ENCODE data around the gene SH3BP4.

SH3BP4 gene

GRCh38 chr2:234949762-234950434, 1.9 kb upstream of the SH3BP4 start:
- no peak for DNase-seq

DNA sequence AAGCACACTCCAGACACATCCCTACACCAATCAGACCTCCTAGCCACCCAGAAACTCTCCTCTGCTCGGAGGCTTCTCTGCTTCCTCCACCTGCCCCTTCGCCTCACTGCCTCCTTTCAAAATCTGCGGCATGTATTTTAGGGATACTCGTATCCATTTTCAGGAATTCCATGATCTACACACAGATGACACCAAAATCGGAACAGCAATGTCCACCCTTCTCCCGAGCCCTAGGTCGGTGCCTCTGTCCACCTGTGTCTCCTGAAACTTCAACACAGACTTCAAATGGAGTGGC, 1.4 kb upstream of the SH3BP4 start:
- DNase-seq: no peak

DNA sequence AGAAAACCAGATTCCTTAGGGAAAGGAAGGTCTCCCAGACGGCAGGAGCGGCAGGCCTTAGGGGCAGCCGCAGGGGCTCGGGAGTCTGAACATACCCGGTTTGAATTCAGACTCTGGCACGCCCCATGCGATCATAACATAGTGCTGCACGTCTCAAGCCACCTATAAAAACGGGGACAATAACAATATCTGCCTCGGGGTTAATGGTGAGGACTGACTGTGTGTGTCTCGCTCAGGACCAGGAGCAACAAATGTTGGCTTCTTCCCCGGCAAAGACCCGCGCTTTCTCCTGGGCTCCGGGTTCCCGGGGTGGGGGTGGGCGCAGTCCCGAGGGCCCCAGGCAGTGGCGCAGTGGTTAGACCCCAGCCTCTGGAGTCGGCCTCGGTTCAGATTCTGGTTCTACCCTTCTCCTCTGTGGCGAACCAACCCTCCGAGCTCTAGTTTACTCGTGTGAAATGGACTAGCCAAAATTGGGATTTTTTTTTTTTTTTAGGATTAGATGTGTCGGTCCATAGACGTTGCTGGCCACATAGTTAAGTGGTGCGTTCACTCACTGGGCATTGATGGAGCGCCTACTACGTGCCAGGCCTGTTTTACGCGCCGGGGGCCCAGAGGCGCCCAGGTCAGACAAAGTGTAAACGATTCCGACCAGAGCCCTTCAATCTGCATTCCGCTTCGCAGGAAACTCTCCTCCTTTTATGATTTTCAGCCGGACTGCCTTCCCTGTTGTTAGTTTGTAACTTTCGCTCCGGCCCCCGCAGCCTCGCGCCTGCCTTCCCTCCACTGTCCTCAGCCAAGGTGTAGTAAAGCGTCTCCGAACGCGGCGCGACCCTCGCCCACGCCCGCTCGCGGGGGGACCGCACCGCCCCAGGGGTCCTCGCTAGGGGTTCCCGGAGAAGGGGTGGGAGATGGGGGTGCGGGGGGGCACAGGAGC, 820 bp upstream of the SH3BP4 start:
- no peak for DNase-seq

- DNase-seq: no peak
Observed at GRCh38 chr2:234952270-234953115, 676 bp downstream of the SH3BP4 start.

- no peak for DNase-seq
Observed at GRCh38 chr2:234953116-234954031, 1.6 kb downstream of the SH3BP4 start.

GRCh38 chr2:234954551-234954992, 2.8 kb downstream of the SH3BP4 start:
- DNase-seq: no peak

DNA sequence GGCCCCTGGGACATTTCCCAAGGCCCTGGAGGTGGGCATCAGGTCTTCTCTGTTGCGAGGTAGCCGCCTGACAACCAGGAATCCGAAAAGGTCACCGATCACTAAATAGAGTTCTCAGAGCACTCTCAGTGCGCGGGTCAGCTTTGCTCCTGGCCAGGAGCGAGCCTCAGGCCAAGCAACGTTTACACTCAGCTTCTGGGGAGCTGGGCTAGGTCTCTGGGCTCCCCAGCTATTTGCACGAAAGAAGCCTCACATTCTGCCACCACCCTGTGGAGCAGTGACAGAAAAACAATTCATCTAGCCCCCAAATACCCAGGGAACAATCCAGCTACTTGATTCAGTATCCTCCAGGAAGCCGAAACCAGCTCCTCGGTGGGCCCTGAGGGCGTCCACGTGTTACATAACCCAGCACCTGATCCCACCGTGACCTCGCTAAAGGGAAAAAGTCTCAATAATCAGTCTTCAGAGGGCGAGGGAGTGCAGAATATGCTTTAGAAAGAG, 3.3 kb downstream of the SH3BP4 start:
- no peak for DNase-seq

- no peak for DNase-seq
Observed at GRCh38 chr2:234955971-234956509, 4.2 kb downstream of the SH3BP4 start.

- no peak for DNase-seq
Observed at GRCh38 chr2:234957834-234958135, 6.0 kb downstream of the SH3BP4 start.

DNA sequence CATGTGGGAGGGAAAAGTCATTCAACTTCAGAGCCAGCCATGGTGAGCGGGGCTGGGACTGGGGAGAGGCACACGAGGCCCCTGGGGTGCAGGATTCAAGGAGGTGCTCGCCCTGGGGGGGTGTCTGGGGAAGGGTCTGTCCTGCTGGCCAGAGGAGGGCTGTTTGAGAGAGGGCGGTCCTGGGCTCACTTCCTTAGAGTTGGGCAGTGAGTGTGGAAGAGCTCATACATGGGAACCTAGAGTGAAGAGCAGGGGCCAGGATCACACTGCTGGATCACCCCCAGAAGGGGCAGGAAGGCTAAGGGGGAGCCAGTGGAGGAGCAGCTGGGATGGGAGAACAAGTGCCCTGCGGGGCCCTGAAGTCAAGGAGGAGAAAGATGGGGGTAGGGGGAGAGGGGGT, 6.5 kb downstream of the SH3BP4 start:
- DNase-seq: no peak

- DNase-seq: no peak
Observed at GRCh38 chr2:234958746-234959395, 7.1 kb downstream of the SH3BP4 start.

GRCh38 chr2:234960175-234961088, 8.6 kb downstream of the SH3BP4 start:
- no peak for DNase-seq

DNA sequence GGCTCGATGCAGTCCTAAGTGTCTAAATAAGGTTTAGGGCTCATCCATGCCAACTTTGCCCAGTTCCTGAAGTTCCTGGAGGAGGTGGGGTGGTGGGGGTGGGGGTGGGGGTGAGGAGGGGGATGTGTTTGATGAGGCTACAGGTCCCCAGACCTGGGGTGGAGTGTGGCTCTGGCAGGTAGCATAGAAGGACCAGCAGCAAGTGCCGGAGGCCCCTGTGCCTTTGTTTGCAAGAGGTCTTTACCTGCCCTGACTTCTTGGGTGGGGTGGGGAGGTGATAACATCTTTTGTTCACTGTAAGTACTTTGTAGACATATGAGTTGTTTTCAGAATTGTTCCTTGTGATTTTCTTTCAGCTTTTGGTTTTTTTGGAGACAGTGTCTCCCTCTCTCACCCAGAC, 10.0 kb downstream of the SH3BP4 start:
- DNase-seq: no peak

DNA sequence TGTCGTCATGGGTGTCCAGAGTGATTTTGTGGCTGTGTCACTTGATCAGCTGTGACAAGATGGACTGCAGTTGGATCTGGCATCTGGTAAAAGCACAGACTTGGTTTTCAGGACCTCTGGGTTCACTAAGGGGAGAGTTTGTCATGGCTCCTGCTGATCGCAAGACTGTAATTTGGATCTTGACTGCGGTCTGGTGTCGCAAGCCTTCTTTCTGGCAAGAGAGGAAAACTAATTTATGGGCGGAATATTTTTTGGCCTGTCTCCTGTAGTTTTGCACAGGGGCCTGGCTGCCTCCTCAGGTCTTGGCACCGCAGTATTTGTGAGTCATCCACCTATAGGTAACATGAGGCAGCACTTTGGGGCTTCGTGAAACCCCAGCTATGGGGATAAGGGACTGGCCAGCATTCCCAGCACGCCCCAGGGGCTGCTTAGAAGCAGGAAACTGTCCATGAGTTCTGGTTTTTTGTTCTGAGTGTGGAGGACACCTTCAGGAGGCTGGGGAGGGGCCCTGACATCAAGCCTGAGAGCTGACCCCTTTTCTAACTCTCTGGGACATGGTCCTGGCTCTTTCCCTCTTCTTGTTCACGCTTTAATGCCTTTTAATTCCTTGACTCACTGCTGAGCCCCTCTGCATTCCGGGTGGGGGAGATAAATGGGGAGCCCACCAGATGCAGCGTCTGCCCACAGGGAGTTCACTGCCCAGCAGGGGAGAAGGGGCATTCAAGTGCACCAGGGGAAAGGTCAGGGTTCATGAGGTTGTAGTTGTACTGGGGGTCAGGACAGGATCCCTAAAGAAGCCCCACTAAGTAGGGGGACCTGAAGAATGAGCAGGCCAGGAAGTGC, 12.2 kb downstream of the SH3BP4 start:
- DNase-seq: no peak

DNA sequence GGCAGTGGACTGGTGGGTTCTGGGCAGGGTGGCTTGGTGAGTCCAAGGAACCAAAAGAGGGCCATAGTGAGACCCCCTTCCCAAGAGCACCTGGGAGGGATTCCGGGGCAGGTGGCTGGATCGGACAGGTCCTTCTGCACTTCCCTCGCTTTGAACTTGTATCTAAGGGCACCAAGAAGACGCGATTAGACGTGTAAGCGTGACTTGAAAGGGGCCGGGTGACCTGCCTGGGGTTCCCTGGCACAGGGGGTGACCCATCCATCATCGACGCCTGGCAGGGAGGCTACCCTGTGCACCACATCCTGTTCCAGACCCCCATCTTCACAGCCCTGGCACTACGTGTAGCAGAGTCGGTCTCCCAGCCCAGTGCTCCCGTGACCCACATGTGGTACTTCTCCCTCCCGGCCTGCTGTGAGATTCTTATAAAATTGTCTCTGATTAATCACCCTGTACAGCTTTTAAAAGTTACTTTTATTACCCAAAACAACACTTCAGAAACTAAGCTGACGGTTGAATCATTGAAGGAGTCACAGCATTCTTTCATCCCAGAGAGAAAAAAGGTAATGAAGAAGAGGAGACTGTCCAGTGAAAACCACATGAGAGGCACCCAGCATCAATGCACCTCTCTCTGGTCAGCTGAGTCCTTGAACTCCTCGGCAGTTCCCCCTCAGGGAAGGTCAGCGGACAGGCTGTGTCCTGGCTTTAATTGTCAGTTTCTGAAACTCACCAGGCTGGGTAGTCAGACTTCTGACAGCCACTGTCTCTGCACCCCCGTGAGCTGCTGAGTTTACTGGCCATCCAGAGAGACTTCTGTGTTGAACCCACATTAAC, 13.0 kb downstream of the SH3BP4 start:
- DNase-seq: no peak

DNA sequence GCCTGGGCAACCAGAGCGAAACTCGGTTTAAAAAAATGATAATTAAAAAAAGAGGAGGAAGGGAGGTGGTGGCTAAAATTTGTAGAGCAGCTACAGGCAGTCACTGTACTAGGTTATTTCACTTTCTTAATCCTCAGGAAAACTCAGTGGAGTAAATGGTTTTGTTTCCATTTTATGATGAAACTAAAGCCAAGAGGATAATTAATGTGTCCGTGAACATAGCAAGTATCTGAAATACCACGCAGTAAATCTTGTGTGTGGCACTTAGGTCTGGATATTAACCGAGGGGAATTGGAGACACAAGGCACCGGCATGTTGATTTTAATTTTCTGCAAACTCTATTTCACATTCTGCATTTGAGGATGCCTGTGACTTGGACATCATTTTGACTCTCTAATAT, 14.5 kb downstream of the SH3BP4 start:
- no peak for DNase-seq

DNA sequence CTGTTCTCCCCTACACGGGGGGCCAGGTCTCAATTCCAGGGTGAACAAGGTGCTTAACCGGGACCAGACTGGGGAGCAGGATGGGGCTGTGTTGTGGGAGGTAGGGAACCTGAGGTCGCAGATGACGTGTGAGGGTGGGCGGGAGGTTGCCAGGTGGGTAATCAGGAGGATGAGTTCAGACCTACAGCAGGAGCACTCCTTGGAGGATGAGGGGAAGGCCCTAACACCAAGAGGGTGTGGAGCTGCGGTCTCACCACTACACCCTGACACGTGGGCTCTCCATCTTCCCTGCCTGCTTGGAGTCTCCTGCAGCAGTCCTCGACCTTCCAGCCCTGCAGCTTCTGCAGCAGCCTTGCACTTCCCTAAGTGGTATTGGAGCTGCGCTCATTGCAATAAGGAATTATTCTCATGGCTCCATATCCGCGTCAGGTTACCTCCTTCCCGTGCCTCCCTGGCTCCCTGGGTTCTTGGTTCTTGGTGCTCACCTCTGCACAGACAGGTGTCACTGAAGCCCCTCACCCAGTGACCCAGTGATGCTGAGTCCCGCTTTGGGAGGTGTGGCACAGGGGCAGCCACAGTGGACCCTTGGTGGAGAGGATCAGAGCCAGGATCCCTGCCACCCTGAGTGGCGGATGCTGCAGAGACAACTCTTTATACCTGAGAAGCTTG, 15.5 kb downstream of the SH3BP4 start:
- DNase-seq: no peak

DNA sequence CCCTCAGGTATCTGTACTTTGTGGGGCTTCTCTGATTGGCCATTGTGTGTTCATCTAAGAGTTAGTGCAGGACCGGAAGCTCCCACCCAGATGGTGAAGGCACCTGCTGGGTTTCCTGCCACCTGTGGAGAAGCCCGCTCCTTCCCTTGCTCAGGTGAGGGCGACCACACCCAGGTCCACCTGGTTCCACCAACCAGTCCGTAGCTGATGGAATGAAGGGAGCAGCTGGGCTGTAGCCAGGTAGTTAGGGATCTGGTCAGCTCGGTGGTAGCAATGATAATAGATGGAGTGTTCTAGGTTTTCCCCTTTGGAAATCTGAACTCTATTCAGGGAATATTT, 16.0 kb downstream of the SH3BP4 start:
- DNase-seq: no peak
